OCI-LY7 (cell line): Measurements from ENCODE around the gene KCNAB3. TPM values are rescaled to one million over a fixed set of nuclear protein-coding genes. Genes with fewer than 3 reads are reported as not detected.

Source experiments
- BruUV-seq: library from RNA; stranded (reverse); fragments of 400-500 nt; replicated peaks from 2 replicates; lab custom pipeline; 2021; lab: Mats Ljungman, UMichigan
- CTCF ChIA-PET: fragments of 300-600 bp; sonication (Branson Sonifier 250); formaldehyde crosslinking; loops from one replicate; lab custom pipeline; 2022; ENCODE audit warnings: antibody characterized with exemption; ENCODE audit not compliant: unreplicated experiment; lab: Charles Lee
- POLR2A ChIA-PET: fragments of 300-600 bp; sonication (Branson Sonifier 250); formaldehyde crosslinking; loops from one replicate; lab custom pipeline; 2022; ENCODE audit warnings: antibody characterized with exemption; lab: Charles Lee
- DNase-seq: peaks from one replicate; pipeline ENCODE4 v3.0.0-alpha.2; 2015; ENCODE audit warnings: low spot score
- H2AFZ ChIP-seq: fragments of 200-600 bp; sonication (generic), shearing (Covaris generic); 2 replicates; pipeline ENCODE4 v1.6.1; 2014; ENCODE audit warnings: mild to moderate bottlenecking, antibody characterized with exemption, low read length, moderate library complexity
- H3K27ac ChIP-seq: fragments of 200-600 bp; sonication (generic); 2 replicates; pipeline ENCODE4 v1.5.1; 2014; ENCODE audit warnings: mixed run types, low read depth, mild to moderate bottlenecking, moderate library complexity, low read length, inconsistent platforms; ENCODE audit not compliant: poor library complexity, severe bottlenecking
- H3K36me3 ChIP-seq: fragments of 200-600 bp; sonication (generic); 2 replicates; pipeline ENCODE4 v1.6.1; 2014; ENCODE audit warnings: mild to moderate bottlenecking, antibody characterized with exemption, low read length, moderate library complexity, mixed read lengths; ENCODE audit not compliant: insufficient read depth
- H3K4me1 ChIP-seq: fragments of 200-600 bp; sonication (generic); 2 replicates; pipeline ENCODE4 v1.5.1; 2014; ENCODE audit warnings: mild to moderate bottlenecking, low read length; ENCODE audit not compliant: insufficient read depth, poor library complexity, severe bottlenecking
- H3K4me2 ChIP-seq: fragments of 200-600 bp; sonication (generic); 2 replicates; pipeline ENCODE4 v1.6.1; 2014; ENCODE audit warnings: mild to moderate bottlenecking, low read length
- H3K4me3 ChIP-seq: fragments of 200-600 bp; sonication (generic); 2 replicates; pipeline ENCODE4 v1.5.1; 2014; ENCODE audit warnings: mild to moderate bottlenecking, low read depth, low read length; ENCODE audit not compliant: poor library complexity, severe bottlenecking
- H3K79me2 ChIP-seq: fragments of 200-600 bp; sonication (generic); 2 replicates; pipeline ENCODE4 v1.6.1; 2016; ENCODE audit warnings: low read depth, mild to moderate bottlenecking, low read length, moderate library complexity, mixed read lengths; ENCODE audit not compliant: insufficient read depth
- H3K9me2 ChIP-seq: fragments of 200-600 bp; sonication (generic); 2 replicates; pipeline ENCODE4 v1.6.1; 2016; ENCODE audit warnings: mild to moderate bottlenecking, low read length, mixed read lengths; ENCODE audit not compliant: insufficient read depth
- H3K9me3 ChIP-seq: fragments of 200-600 bp; sonication (generic); 2 replicates; pipeline ENCODE4 v1.6.1; 2014; ENCODE audit warnings: mild to moderate bottlenecking, mixed run types, low read length, mixed read lengths
- H4K20me1 ChIP-seq: fragments of 200-600 bp; sonication (generic); 2 replicates; pipeline ENCODE4 v1.6.1; 2014; ENCODE audit warnings: mild to moderate bottlenecking, antibody characterized with exemption, low read length, moderate library complexity, mixed read lengths; ENCODE audit not compliant: insufficient read depth
- EZH2phosphoT487 ChIP-seq: fragments of 200-600 bp; sonication (generic); IDR thresholded peaks from 2 replicates; pipeline ENCODE4 v1.6.1; 2018; ENCODE audit warnings: low read depth, borderline replicate concordance, mild to moderate bottlenecking, mixed run types, antibody characterized with exemption, low read length, moderate library complexity, mixed read lengths
- intact Hi-C: fragments of 100-400 bp; cut with micrococcal nuclease; formaldehyde crosslinking; loops from one replicate; pipeline ENCODE4 v1.10.0; 2022; ENCODE audit not compliant: unreplicated experiment
- total RNA-seq, 2 experiments: library from RNA; depleted of rRNA in 1 of 2; stranded (reverse); fragments of >200 nt in 1 of 2; shearing (Covaris generic) in 1 of 2; gene quantifications; 2 replicates each; pipeline ENCODE4 v1.2.3, GENCODE V29; 2014 to 2022
- TF ChIP-seq, protein P1 (sequence below): fragments of 200-600 bp; sonication (generic); conservative IDR thresholded peaks from 2 replicates; pipeline ENCODE4 v1.5.1; 2014; ENCODE audit warnings: mild to moderate bottlenecking, antibody characterized with exemption, low read length, moderate library complexity, mixed read lengths

The KCNAB3 gene
- total RNA-seq, 2 experiments from 2014 or later, result 4.3 to 14.3 TPM

DNA sequence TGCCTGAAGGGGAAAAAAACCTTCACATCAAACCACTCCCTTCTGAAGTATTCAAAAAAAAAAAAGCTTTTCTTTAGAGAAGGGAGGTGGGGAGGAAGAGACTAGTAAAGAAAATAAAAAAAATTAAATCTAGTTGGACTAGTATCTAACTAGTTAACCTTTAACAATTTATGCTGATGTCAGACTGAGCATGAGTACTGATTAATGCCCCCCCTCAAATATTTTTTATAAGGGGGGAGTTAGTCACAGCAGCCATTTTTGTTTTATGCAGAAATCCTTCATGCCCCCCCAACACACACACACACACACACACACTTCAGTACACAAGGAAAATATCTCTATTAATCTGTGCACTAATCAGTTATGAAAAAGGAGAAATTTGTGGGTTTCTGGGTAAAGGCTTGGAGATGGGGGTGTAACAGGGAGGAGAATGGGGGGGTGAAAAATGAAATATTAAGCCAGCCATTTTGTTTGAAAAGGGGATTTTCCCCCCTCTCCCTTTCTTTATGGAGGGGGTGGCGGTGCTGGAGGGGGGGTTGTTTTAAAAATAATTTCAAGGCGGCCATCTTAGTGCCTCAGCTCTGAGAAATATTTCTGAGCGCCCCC lies 45.8 kb downstream of the KCNAB3 start:
- no TSS peak for BruUV-seq
- H3K79me2 ChIP-seq, result peaks cover 65% of the 10 kb centered on the region
- H3K4me2 ChIP-seq, result peak overlapping the region; percentile 97
- DNase-seq, result peak; percentile 61
- H3K27ac ChIP-seq, result peak overlapping the region; percentile 87
- ChIA-PET CTCF (no interaction called here), POLR2A (interaction anchor here (0.6 to 1.3 kb wide), 2 partner anchors 12 to 53 kb away, joined by 3 to 5 read pairs; no protein-coding TSS in a partner anchor)
- no peaks in the 10 kb centered on the region for H3K9me3 ChIP-seq
- H2AFZ ChIP-seq, result no peak overlapping the region; the same call in 1 of the 2 replicates
- TF ChIP-seq EZH2phosphoT487, result no peak
- TF ChIP-seq, protein P1, sequence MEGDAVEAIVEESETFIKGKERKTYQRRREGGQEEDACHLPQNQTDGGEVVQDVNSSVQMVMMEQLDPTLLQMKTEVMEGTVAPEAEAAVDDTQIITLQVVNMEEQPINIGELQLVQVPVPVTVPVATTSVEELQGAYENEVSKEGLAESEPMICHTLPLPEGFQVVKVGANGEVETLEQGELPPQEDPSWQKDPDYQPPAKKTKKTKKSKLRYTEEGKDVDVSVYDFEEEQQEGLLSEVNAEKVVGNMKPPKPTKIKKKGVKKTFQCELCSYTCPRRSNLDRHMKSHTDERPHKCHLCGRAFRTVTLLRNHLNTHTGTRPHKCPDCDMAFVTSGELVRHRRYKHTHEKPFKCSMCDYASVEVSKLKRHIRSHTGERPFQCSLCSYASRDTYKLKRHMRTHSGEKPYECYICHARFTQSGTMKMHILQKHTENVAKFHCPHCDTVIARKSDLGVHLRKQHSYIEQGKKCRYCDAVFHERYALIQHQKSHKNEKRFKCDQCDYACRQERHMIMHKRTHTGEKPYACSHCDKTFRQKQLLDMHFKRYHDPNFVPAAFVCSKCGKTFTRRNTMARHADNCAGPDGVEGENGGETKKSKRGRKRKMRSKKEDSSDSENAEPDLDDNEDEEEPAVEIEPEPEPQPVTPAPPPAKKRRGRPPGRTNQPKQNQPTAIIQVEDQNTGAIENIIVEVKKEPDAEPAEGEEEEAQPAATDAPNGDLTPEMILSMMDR, result no peak
- intact Hi-C loops, result no loop called here
- H3K9me2 ChIP-seq, result no peaks in the 10 kb centered on the region
- 0 out of 2 replicates have a peak, but pooled peaks cover 5% of the 10 kb centered on the region for H4K20me1 ChIP-seq
- peaks cover 37% of the 10 kb centered on the region for H3K36me3 ChIP-seq
- peaks cover 60% of the 10 kb centered on the region for H3K4me1 ChIP-seq
- peak overlapping the region; percentile 70 for H3K4me3 ChIP-seq

DNA sequence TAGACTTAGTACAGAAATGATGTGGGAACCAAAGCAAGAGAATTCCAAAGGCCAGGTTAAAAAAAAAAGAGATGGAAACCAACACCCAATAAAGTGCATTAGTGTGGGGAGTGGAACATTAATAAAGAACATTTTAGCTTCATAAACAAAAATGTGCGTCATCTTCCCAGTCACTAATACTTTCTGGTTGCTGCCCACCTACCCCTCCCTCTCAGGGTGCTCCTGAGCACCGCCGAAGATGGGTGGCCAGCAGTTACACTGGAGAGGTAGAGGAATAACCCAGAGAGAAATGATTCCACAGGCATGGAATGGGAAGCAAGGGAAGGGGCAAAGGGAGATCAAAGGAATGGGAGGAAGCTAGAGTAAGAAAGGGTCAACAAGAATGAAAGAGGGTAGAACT lies 47.0 kb downstream of the KCNAB3 start:
- Histone ChIP-seq H4K20me1 (no peaks in the 10 kb centered on the region), H3K9me3 (no peaks in the 10 kb centered on the region), H3K4me2 (peak overlapping the region; percentile 97), H3K9me2 (no peaks in the 10 kb centered on the region), H3K4me3 (peak overlapping the region; percentile 70), H3K27ac (peak overlapping the region; percentile 87), H2AFZ (no peak overlapping the region; the same call in 1 of the 2 replicates), H3K4me1 (peaks cover 48% of the 10 kb centered on the region), H3K36me3 (peaks cover 45% of the 10 kb centered on the region), H3K79me2 (peaks cover 65% of the 10 kb centered on the region)
- ChIA-PET POLR2A (interaction anchor here (0.6 to 1.3 kb wide), 5 partner anchors 11 to 364 kb away, joined by 3 to 5 read pairs (median 3); partner anchors contain the start of gene NAA38), CTCF (no interaction called here)
- intact Hi-C loops, result no loop called here
- TF ChIP-seq, protein P1, result no peak
- no peak for TF ChIP-seq EZH2phosphoT487
- no peak for DNase-seq
- BruUV-seq, result no TSS peak

GRCh38 chr17:7882068-7882467 lies 47.6 kb downstream of the KCNAB3 start:
- intact Hi-C loops, result no loop called here
- CTCF ChIA-PET, result no interaction called here
- TF ChIP-seq, protein P1, result no peak
- no peak for TF ChIP-seq EZH2phosphoT487
- H3K9me3 ChIP-seq, result no peaks in the 10 kb centered on the region
- peaks cover 48% of the 10 kb centered on the region for H3K4me1 ChIP-seq
- DNase-seq, result peak; percentile 70
- H4K20me1 ChIP-seq, result no peaks in the 10 kb centered on the region
- POLR2A ChIA-PET, result interaction anchor here (1.2 kb wide), 1 partner anchor 31 kb away, joined by 3 read pairs; no protein-coding TSS in a partner anchor
- no peaks in the 10 kb centered on the region for H3K9me2 ChIP-seq
- H3K4me3 ChIP-seq, result peak overlapping the region; percentile 70
- H3K79me2 ChIP-seq, result peaks cover 68% of the 10 kb centered on the region
- BruUV-seq, result no TSS peak
- H2AFZ ChIP-seq, result no peak overlapping the region
- H3K4me2 ChIP-seq, result peak overlapping the region; percentile 97
- peak overlapping the region; percentile 87 for H3K27ac ChIP-seq
- H3K36me3 ChIP-seq, result peaks cover 50% of the 10 kb centered on the region
